ENCODE measurements around the gene PPP1R12C. TPM values are rescaled to one million over a fixed set of nuclear protein-coding genes. Genes with fewer than 3 reads are reported as not detected.

PPP1R12C gene
- total RNA-seq, 1 experiment from 2014 or later: 136 TPM

GRCh38 chr19:55095260-55096060 lies 22.0 kb downstream of the PPP1R12C start:
- TF ChIP-seq EZH2 (IDR thresholded peaks at IDR 0.05; ENCODE audit: low read length, unreplicated experiment) (no peak), CTCF (conservative IDR thresholded peaks at IDR 0.05; ENCODE audit: low read depth, low read length) (no peak), EZH2phosphoT487 (IDR thresholded peaks at IDR 0.05; ENCODE audit: borderline replicate concordance, low read length) (no peak)
- ATAC-seq (0 out of 2 replicates have a peak, but pooled peaks have one; percentile 11), DNase-seq (no peak)
- ChIA-PET POLR2A (ENCODE audit: unreplicated experiment) (no interaction called here), CTCF (no interaction called here)
- no peaks in the 10 kb centered on the region for H3K9me3 ChIP-seq (ENCODE audit: low read length)
- 0 out of 2 replicates have a peak, but pooled peaks cover 2% of the 10 kb centered on the region for H4K20me1 ChIP-seq (ENCODE audit: low read length)
- no peaks in the 10 kb centered on the region for H3K9me2 ChIP-seq (replicated peaks; ENCODE audit: low read length)
- H3K79me2 ChIP-seq (ENCODE audit: low read length): no peaks in the 10 kb centered on the region
- H3K4me3 ChIP-seq (ENCODE audit: low read length): no peak overlapping the region
- no peak overlapping the region for H2AFZ ChIP-seq (ENCODE audit: low read length)
- peaks cover 13% of the 10 kb centered on the region; the same call in 1 of the 2 replicates for H3K36me3 ChIP-seq (ENCODE audit: low read depth, low read length)
- intact Hi-C loops (cut with micrococcal nuclease): no loop called here
- no peak overlapping the region for H3K4me2 ChIP-seq (ENCODE audit: low read length)
- no peaks in the 10 kb centered on the region for H3K4me1 ChIP-seq (ENCODE audit: insufficient read depth, low read length)
- no peaks in the 10 kb centered on the region for H3F3A ChIP-seq (ENCODE audit: low read length, unreplicated experiment)
- H3K27ac ChIP-seq (ENCODE audit: low read length): no peak overlapping the region
- no peaks in the 10 kb centered on the region for H3K27me3 ChIP-seq (ENCODE audit: low read length)
- BruUV-seq (replicated peaks): no TSS peak
- no peak overlapping the region for H3K9ac ChIP-seq (ENCODE audit: low read length)

- no peaks in the 10 kb centered on the region for H3F3A ChIP-seq (ENCODE audit: low read length, unreplicated experiment)
- no peaks in the 10 kb centered on the region for H3K9me2 ChIP-seq (replicated peaks; ENCODE audit: low read length)
- CTCF ChIA-PET: no interaction called here
- no peak overlapping the region for H3K27ac ChIP-seq (ENCODE audit: low read length)
- H3K9me3 ChIP-seq (ENCODE audit: low read length): no peaks in the 10 kb centered on the region
- intact Hi-C loops (cut with micrococcal nuclease): no loop called here
- H3K4me3 ChIP-seq (ENCODE audit: low read length): no peak overlapping the region
- TF ChIP-seq EZH2 (IDR thresholded peaks at IDR 0.05; ENCODE audit: low read length, unreplicated experiment) (no peak), EZH2phosphoT487 (IDR thresholded peaks at IDR 0.05; ENCODE audit: borderline replicate concordance, low read length) (no peak), CTCF (conservative IDR thresholded peaks at IDR 0.05; ENCODE audit: low read depth, low read length) (no peak)
- POLR2A ChIA-PET (ENCODE audit: unreplicated experiment): no interaction called here
- no peaks in the 10 kb centered on the region for H3K27me3 ChIP-seq (ENCODE audit: low read length)
- ATAC-seq (no peak), DNase-seq (no peak)
- BruUV-seq (replicated peaks): no TSS peak
- H3K4me1 ChIP-seq (ENCODE audit: insufficient read depth, low read length): no peaks in the 10 kb centered on the region
- peaks cover 13% of the 10 kb centered on the region; the same call in 1 of the 2 replicates for H3K36me3 ChIP-seq (ENCODE audit: low read depth, low read length)
- no peak overlapping the region for H2AFZ ChIP-seq (ENCODE audit: low read length)
- H3K9ac ChIP-seq (ENCODE audit: low read length): no peak overlapping the region
- no peaks in the 10 kb centered on the region for H3K79me2 ChIP-seq (ENCODE audit: low read length)
- H4K20me1 ChIP-seq (ENCODE audit: low read length): no peaks in the 10 kb centered on the region
- no peak overlapping the region for H3K4me2 ChIP-seq (ENCODE audit: low read length)
Measured at GRCh38 chr19:55094456-55095259, 22.8 kb downstream of the PPP1R12C start.
